Fibroblast of villous mesenchyme (primary cell): ENCODE data around the gene NEU4. TPM values are rescaled to one million over a fixed set of nuclear protein-coding genes. Genes with fewer than 3 reads are reported as not detected.
A peak's percentile ranks its signal among the peaks of the same experiment; 100 is the strongest.

Source experiments
- DNase-seq: peaks from one replicate; pipeline ENCODE4 v3.0.0-alpha.2; 2010; ENCODE audit warnings: low read depth
- H3K4me3 ChIP-seq: 2 replicates; pipeline ENCODE4 v1.5.1; 2011; ENCODE audit warnings: low read depth, mild to moderate bottlenecking, low read length
- CTCF ChIP-seq: IDR thresholded peaks from 2 replicates; pipeline ENCODE4 v1.5.1; 2012; ENCODE audit warnings: low read depth, mild to moderate bottlenecking, low read length; ENCODE audit not compliant: insufficient read depth
- total RNA-seq: library from RNA; depleted of rRNA; stranded (reverse); fragments of >200 nt; gene quantifications from 2 replicates; pipeline ENCODE4 v1.2.3, GENCODE V29; 2012

Gene NEU4
- total RNA-seq, 1 donor: not detected

DNA sequence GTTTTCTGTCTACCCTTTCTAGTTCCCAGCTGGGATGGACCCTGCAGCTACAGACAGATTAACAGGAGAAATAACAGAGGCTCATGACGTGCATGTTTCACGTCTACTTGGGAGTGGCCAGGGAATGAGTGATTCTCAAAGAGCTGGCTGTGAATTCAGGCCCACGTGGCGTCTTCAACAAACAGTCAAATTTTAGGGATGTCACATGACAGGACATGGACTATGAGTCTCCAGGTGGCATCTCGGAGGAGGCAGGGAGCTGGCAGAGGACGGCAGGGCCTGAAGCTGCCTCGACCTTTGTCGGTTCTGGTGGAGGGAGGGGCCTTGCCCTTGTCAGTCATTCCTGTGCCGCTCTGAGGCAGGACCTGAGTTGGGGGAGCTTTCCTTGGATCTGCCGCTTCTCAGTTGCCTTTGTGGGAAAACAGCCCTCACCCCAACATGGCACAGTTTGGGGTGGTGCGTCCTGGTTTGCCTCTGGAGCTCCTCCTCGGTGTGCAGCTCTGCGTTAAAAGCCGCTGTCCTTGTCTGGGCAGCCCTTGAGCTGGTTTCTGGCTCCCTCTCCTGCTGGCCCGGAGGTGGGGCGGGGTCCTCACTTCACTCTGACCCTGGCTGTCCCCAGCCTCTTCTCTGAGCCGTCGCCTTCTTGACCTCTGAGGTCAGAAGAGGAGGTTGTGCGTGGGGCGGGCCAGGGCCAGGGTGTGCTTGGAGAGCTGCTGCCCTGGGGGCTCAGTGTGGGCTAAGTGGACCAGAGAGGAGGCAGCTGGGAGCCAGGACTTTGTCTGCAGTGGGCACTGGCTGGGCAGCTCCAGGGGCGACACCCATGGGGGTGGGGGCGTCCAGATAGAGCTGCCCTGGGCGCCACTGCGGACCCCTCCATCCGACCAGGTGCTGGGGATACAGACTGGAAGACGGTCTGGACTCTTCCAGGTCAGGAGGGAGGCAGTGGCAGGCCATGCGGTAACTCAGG lies 44.4 kb upstream of the NEU4 start:
- DNase-seq: peak; percentile 53
- TF ChIP-seq CTCF: no peak
- no peak overlapping the region for H3K4me3 ChIP-seq

GRCh38 chr2:241767464-241768250 lies 41.3 kb upstream of the NEU4 start:
- H3K4me3 ChIP-seq: no peak overlapping the region
- TF ChIP-seq CTCF: no peak
- DNase-seq: no peak

DNA sequence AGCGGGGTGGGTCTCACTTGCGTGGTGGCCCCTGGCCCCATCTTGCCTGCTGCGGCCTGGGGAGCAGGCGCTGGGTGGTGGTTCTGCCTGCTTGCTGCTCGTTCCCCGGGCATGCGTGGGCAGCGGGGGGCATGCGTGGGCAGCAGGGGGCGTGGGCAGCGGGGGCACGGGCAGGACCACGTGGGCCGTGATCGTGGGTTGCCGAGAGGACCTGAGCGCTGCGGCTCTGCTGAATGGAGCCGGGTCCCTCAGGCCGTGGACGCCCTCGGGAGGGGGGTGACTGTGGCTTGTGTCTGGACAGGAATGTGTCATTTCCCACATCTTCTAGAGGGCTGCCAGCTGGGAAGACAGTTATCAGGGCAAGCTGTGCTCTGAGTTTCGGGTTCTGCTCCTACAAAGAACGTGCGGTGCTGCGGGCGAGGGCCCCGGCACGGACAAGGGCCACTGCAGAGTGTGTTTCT lies 40.7 kb upstream of the NEU4 start:
- TF ChIP-seq CTCF: no peak
- DNase-seq: no peak
- H3K4me3 ChIP-seq: no peak overlapping the region

- no peak for TF ChIP-seq CTCF
- DNase-seq: no peak
Measured at GRCh38 chr2:241768850-241769249, 40.1 kb upstream of the NEU4 start.

DNA sequence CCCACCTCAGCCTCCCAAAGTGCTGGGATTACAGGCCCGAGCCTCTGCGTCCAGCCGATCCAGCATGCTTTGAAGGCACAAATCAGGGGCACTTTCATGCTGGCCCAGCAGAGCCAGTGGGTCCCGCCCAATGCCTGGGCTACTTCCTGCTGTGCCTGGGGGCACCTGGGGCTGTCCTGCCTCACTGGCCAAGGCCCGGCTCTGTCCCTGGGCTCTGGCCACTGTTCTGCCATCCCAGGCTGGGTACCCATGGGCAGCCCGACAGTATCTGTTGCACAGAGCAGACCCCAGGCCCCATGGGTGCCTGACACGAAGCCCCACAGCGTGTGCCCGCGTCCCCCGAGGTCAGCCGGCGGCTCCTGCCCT lies 39.2 kb upstream of the NEU4 start:
- TF ChIP-seq CTCF: no peak
- DNase-seq: no peak
- no peak overlapping the region for H3K4me3 ChIP-seq

More at GRCh38 chr2:241768850-241769249, 40.1 kb upstream of the NEU4 start:
- H3K4me3 ChIP-seq: no peak overlapping the region

DNA sequence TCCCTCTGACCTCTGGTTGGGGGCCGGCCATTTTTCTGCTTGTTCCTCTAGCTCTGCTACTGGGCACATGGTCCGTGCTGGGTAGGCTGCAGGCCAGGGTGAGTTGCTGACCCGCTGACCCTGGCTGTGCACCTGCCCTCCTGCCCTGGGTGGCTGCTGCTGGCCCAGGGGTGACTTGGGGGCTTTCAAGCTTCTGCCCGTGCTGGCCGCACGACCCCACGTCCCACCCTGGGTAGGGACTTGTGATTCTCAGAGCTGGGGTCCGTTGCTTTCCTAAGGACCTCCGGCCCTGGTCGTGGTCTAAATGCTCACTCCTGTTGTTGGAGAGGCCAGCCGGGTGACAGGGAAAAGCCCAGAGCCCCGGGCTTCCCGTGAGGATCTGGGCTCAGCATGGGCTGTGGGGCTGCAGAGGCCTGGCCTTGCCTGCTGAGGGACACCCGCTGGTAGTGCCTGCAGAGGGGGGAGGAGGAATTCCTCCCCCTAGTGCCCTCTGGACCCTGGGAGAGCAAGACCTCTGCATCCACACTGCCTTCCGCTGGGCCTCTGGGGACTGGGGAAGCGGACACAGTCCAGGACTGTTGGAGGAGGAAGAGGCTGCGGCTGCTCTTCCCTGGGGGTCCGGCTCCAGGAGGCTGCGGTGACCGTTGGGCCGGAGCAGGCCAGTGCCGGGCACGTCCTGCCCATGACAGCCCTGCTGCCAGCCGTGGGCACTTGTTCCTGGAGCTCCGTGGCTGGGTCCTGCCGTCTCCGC lies 38.6 kb upstream of the NEU4 start:
- no peak overlapping the region for H3K4me3 ChIP-seq
- no peak for TF ChIP-seq CTCF

More for the DNA sequence above, 38.6 kb upstream of the NEU4 start:
- DNase-seq: no peak
